Spleen (tissue), 7 donors: Measurements from ENCODE around the gene TSPAN15.

ENCODE experiments used
- POLR2A ChIP-seq, 3 donors: fragments of 450-650 bp; IDR thresholded peaks; one replicate each; pipeline ENCODE4 v1.5.1; 2017; ENCODE audit warnings: antibody characterized with exemption in 3 of 3, mild to moderate bottlenecking in 1 of 3
- TF ChIP-seq, protein P1 (sequence below), 11 experiments: fragments of 200-600 bp in 7 of 11; fragments of 450-650 bp in 4 of 11; sonication (generic) in 4 of 11; IDR thresholded peaks in 8 of 11; conservative IDR thresholded peaks in 3 of 11; 1 replicate in 7 of 11; 2 replicates in 4 of 11; pipeline versions ENCODE4 v1.4.0 to v1.8.0; 2016 to 2021; ENCODE audit warnings: antibody characterized with exemption in 11 of 11, inconsistent platforms in 4 of 11, mild to moderate bottlenecking in 1 of 11
- donor health status: DM: no; HTN: no; CAD: no; lungs with moderate emphysema.
- donor health status: DM: no; HTN: no; CAD: no.
- donor health status: DM: no; HTN: no; CAD: no.

DNA sequence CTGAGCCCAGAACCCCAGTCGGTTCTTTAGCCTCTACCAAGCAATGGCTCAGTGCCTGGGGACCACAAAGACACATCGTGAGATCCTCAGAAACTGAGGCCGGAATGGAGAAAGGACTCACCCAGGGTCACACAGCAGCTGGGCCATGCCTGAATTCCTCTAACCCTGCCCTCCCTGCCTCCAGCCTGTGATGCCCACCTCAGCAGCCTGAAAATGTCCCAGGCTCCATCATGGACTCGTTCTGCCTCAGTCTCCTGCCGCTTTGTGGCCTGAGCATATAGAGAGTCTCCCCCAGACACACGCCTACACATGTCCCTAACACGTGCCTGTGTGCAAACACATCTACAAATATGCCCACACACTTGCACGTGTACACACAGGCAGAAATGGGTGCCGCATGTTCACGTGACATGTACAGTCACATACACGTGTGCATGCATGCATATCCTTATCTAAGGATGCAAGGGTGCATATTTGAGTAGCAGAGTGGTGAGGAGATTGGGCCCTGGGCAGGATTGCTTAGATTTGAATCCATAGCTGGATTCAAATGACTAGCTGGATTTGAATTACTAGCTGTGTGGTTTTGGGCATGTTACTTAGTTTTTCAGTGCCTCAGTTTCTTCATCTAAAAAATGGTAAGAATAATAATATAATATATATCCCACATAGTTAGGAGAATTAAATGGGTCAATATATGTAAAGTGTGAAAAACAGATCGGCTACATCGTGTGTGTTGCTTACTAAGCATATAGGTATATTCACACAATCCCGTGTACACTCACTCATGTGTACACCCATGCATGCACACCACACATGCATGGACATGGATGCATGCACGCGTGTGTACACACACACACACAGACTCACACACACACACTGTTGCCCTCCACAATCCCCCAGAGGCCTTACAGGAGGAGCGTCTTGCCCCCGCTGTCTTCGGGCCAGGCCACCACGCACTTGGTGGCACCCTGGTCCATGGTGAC lies 36.9 kb upstream of the TSPAN15 start:
- TF ChIP-seq, protein P1, sequence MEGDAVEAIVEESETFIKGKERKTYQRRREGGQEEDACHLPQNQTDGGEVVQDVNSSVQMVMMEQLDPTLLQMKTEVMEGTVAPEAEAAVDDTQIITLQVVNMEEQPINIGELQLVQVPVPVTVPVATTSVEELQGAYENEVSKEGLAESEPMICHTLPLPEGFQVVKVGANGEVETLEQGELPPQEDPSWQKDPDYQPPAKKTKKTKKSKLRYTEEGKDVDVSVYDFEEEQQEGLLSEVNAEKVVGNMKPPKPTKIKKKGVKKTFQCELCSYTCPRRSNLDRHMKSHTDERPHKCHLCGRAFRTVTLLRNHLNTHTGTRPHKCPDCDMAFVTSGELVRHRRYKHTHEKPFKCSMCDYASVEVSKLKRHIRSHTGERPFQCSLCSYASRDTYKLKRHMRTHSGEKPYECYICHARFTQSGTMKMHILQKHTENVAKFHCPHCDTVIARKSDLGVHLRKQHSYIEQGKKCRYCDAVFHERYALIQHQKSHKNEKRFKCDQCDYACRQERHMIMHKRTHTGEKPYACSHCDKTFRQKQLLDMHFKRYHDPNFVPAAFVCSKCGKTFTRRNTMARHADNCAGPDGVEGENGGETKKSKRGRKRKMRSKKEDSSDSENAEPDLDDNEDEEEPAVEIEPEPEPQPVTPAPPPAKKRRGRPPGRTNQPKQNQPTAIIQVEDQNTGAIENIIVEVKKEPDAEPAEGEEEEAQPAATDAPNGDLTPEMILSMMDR (IDR thresholded peaks at IDR 0.05 in 8 of 11, conservative IDR thresholded peaks at IDR 0.05 in 3 of 11), result no peak
- no peak for TF ChIP-seq POLR2A (IDR thresholded peaks at IDR 0.05)
